GM18951 (cell line): Measurements from ENCODE around the gene GNAZ.
"Not testable (repeated sequence)": the region's sequence is repeated elsewhere in the genome, so short reads cannot be mapped to it uniquely, and the experiment has no call there.

Source experiments
- POLR2A ChIP-seq: IDR thresholded peaks from 4 replicates; pipeline ENCODE4 v1.6.1; 2011; ENCODE audit warnings: mild to moderate bottlenecking; ENCODE audit not compliant: insufficient read length, insufficient read depth; ENCODE audit errors: extremely low read depth
- in situ Hi-C: fragments of 300-500 bp; cut with MboI; formaldehyde crosslinking; loops from one replicate; pipeline ENCODE4 v1.12.0; 2022; ENCODE audit warnings: low sequenced_read_pairs, mixed read lengths, inconsistent platforms; ENCODE audit not compliant: unreplicated experiment

Gene GNAZ

DNA sequence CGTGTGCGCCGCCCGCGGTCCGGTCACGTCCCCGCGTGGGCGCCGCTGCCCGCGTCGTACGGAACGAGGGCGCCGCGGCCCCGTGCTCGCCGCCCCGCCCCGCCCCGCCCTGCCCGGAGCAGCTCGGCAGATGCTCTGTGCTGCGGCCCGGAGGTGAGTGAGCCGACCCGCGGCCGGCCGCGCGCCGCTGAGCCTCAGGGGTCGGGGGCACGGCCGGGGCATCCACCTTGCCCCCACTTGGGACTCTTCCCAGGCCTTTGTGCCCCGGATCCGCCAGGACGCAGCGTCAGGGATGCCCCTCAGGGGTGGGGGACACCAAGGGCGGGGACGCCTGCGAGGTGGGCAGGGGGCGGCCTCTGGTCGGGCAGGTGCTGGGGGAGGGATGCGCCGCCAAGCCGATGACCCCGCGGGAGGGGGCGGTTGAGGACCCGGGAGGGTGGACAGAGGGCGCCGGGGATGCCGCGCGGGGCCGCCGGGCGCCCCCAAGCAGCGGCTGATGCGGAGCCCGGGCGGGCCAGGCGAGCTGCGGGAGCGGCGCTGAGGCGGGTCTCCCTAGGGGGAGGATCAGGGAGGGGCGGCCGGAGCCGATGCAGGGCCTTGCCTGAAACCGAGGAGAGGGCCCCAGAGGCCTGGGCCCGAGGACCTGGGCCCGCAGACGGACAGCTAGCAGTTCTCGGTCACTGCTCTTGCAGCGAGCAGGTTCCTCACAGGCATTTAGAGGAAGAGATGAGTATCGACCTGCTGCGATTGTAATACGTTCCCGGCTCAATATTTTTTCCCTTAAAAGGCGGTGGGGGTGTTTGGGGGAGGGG lies at the start of gene GNAZ:
Gene GNAZ, plus strand, starts transcription at position 102 of the 812 bp plus-strand sequence. CDS start 25,177 bp downstream, outside the sequence.
- in situ Hi-C loops = no loop called here
- TF ChIP-seq POLR2A = no peak

DNA sequence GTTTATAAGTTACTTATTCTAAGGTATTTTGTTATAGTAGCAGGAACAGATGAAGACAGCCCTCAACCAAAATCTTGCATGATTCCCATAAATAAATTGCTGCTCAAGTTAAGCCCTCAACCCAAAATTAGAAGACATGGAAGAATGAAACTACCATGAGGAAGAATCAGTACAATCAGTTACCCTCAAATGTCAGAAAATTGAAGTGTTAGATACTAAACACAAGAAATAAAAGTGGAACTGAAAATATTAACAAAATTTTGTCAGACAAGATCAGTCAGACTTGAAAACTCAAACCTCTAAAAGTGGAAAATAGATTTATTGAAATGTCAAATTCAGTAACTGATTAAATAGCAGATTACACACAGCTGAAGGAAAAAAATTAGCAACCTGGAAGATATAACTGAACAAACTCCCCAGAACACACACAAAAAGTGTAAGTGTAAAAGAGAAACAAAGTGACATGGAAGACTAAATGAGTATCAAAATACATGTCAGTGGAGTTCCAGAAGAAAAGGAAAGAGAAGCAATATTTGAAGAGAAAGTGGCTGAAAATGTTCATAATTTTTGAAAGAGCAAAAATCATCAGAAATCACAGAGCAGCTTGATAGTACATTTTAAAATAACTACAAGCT lies 49.5 kb upstream of the GNAZ start:
- in situ Hi-C loops = no loop called here
- no peak for TF ChIP-seq POLR2A

DNA sequence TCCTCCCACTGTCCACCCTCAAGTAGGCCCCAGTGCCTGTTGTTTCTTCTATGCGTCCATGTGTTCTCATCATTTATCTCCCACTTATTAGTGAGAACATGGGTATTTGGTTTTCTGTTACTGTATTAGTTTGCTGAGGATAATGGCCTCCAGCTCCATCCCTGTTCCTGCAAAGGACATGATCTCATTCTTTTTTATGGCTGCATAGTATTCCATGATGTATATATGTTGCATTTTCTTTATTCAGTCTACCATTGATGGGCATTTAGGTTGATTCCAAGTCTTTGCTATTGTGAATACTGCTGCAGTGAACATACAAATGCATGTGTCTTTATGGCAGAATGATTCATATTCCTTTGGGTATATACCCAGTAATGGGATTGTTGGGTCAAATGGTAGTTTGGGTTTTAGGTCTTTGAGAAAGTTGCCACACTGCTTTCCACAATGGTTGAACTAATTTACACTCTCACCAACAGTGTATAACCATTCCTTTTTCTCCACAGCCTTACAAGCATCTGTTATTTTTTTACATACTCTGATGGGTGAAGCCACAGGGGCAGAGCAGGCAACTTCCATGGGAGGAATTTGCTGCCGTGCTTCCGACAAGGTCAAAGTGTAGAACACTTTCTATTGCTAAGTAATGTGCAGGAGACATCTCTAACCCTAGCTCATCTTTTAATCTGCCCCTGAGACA lies 48.5 kb upstream of the GNAZ start:
- in situ Hi-C loops = not testable (repeated sequence)

DNA sequence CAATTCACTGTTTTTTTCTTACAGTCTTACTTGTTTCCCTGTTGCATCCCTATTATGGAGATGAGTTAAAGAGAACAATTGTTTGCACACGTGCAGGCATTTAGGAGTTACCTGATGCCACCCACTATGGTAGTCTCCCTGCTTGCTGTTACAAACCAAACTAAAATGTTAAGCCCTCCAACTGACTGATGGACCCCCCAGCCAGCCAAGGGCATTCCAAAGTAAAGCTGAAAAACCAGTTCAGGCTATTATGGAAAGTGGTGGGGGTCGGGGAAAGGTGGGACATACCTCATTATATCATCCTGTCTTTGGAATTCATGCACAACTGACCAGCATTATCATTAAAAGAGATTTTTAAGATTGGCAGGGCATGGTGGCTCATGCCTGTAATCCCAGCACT lies 47.0 kb upstream of the GNAZ start:
- TF ChIP-seq POLR2A = no peak
- in situ Hi-C loops = no loop called here

DNA sequence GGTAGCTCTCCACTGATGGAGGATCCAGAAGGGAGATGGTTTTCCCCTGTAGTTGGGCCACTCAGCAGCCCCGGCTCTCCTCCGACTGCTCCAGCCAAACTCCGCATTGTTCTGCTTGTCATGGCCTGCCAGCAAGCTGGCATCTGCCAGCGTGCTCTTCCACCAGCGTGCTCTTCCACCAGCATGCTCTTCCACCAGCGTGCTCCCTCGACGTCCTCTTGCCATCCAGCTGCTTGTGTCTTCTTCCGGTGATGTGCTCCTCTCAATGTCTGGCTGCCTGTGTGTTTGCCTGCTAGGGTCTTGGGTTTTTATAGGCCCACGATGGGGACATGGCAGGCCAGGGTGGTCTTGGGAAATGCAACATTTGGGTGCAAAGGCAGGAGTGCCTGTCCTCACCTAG lies 43.5 kb upstream of the GNAZ start:
- TF ChIP-seq POLR2A = no peak
- in situ Hi-C loops = no loop called here

DNA sequence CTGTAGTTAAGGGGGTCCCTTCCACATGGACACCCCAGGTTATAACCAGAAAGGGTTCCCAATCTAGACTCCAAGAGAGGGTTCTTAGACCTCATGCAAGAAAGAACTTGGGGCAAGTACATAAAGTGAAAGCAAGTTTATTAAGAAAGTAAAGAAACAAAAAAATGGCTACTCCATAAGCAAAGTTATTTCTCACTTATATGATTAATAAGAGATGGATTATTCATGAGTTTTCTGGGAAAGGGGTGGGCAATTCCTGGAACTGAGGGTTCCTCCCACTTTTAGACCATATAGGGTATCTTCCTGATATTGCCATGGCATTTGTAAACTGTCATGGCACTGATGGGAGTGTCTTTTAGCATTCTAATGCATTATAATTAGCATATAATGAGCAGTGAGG lies 42.5 kb upstream of the GNAZ start:
- in situ Hi-C loops = not testable (repeated sequence)

DNA sequence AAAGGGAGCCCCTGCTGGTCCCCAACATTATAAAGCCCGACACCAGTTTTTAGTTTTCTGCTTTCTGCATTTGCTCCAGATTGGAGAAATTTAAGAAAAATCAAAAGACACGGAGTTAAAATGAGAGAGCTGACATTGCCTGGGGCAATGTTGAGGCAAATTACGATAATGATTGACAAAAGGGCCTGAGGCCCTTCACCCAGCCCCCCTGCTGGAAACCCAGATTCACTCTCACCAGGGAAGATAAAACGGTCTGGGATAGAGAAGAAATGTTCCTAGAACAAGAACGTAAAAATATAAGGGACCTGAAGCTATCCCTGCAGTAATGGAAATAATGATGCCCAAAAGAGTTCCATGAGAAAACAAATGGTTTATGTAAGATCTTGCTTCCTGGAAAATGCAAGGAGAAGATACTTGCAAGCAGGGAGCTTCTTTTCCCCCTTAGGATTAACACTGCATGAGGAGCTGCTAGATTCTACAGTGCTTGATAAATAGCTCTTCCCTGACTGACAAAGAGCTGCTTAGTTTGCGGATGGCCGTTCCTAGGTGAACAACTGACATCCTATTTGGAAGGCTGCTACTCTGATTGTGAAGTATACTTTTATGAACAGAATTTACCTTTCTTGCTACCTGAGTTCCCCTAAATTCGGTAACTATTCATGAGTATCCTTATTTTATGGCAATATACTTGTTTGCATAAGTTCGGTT lies 40.6 kb upstream of the GNAZ start:
- no peak for TF ChIP-seq POLR2A
- in situ Hi-C loops = no loop called here

DNA sequence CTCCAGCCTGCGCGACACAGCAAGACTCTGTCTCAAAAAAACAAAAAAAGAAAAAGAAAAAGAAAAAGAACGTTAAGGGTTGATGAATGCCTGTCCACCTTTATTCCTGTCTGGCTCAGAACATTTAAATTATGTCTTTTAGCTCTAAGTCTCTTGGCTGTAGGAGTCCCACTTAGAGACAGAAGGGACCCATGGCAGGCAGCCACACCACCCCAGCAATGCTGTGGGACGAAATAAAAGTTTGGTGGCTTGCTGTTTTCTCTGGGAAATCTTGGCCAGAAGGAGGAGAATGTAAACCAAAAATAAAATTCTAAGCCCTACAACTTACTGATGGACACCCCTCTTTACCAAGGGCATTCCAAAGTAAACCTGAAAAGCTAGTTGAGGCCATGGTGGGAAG lies 38.9 kb upstream of the GNAZ start:
- TF ChIP-seq POLR2A = no peak
- in situ Hi-C loops = no loop called here

DNA sequence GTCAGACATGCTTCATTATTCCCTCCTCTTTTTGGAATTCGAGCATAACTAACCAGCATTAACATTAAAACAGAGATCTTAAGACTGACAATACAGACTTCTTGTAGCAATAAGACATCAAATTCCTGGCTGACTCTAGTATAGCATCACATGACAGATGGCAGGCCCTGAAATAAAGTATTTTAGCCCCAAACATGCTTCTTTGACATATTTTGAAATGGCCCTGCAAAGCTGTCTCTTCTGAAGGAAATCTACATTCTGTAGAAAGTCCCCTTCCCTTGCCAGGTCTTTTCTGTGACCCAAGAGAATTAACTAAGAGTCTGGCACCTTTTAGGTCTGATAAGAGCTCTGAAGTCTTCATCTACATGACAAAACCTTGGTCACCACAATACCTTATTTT lies 38.5 kb upstream of the GNAZ start:
- TF ChIP-seq POLR2A = no peak
- in situ Hi-C loops = no loop called here

DNA sequence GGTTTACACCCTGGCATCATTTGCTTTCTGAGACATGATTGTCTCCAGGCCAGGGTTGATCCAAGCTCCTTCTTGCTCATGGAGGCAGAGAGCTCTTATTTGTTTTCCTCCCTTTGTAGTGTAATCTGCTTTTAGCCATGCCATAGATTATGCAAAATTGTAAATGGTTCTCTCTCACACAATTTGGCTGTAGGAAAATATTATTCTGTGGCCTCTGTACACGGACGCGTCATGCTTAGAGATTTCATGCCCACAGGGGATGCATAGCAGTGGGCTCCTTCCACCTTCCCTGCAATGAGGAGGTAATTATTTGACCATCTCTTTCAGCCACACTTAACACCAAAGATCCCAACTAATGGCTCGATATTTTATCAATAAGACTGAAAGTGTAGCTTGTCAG lies 37.7 kb upstream of the GNAZ start:
- in situ Hi-C loops = no loop called here
- no peak for TF ChIP-seq POLR2A

DNA sequence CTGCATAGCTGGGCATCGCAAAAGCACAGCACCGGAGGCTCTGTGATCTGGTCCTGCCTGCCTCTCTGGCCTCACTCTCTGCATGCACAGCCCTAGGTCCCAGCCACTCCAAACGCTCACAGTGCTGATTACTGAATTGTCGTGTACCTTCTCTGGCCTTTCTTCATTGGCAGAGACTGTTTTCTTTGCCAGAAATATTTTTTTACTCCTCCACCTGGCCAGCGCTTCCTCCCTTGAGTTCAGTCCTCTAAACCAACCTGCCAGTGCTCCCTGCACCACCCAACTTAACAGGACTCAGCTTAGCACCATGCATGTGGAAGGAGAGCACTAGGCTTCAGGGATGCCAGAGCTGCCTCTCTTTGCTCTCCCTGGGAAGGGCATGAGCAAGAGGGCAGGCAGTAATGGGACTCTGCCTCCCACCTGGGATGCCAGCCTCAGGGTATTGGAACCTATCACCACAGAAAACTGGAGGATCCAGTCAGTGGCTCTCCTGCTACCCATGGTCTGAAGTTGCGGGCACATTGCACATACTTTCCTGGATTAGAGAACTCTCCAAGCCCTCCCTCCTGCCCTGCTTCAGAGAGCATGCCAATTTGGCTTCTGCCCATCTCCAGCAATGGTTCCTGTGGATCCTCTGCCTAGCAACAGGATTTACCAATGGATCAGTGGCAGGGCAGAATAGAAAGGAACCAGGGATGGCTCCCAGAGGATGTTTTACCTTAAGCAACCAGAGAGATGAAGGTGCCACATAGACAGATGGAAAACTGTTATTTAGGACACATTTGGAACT lies 37.0 kb upstream of the GNAZ start:
- TF ChIP-seq POLR2A = no peak
- in situ Hi-C loops = no loop called here

DNA sequence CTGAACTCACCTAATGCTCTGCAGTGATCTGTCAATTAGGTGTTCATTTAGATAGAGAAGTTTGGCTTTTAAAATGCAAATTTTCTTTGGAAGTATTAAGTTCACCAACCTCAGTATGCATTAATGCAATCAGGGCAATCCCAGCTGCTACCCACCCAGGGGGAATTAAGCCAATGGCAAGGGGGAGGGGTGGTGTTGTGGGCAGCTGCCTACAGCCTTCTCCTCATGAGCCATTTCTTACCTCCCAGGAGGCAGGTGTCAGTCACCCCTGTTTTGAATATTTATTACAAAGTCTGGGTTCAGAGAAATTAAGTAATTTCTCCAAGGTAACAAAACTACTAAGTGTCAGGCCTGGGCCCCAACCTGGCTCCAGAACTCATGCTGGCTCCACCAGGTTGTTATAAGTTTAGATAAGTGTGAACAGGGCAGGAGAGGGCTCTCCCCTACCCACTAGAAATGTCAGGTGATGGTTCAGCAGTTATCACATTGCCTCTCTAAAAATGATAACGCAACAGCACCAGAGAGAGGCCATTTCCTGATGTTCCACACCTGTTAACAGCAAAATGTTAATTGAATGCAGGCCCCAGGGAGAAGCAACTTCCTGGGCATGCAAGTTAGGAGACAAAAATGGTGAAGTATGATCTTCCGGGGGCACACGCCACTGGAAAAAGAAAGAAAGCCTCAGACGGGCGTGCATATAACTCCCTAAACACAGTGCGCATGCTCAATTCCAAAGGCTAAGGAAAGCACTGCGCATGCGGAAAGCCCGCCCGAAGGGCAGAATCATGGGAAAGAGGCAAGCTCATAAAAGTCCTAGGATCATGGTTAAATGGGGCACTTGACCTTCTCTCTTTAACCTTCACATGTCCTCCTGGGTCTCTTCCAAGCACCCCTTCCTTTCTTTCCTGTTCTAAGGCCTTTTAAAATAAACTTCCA lies 35.4 kb upstream of the GNAZ start:
- in situ Hi-C loops = no loop called here
- no peak for TF ChIP-seq POLR2A
